Inflammatory macrophage (primary cell): Measurements from ENCODE around the gene KIAA2012.

Experiments
- DNase-seq, 2 donors: peaks; one replicate each; pipeline ENCODE4 v3.0.0-alpha.2; 2020 to 2022

KIAA2012 gene

DNA sequence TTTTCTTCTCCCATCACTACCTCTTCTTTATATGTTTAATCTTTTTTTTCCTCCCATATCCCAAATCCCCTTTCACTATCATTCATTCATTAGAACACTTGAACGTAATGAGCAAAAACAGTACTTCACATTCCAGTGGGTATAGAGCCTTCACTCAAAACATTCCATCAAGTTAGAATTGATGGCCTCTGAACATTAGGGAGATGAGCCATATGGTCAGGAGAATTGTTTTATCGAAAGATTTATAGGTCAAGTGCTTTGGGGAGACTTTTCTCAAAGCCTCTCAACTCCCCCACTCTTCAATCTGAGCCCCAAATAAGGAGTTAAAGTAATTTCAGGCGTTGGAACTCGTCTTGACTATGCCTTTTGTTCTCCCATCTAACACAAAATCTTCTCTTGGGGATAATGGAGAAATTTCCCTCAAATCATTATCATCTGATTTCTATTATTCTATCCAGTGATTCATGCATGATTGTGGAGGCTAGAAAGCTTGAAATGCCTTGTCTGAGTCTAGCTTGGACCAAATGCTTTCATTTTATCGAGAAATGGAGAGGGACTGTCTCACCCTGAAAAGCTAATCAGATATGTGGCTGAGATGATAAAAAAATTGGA is 79.2 kb downstream of the KIAA2012 start:
- no peak for DNase-seq

GRCh38 chr2:202154613-202155012 is 81.6 kb downstream of the KIAA2012 start:
- DNase-seq: no peak

DNA sequence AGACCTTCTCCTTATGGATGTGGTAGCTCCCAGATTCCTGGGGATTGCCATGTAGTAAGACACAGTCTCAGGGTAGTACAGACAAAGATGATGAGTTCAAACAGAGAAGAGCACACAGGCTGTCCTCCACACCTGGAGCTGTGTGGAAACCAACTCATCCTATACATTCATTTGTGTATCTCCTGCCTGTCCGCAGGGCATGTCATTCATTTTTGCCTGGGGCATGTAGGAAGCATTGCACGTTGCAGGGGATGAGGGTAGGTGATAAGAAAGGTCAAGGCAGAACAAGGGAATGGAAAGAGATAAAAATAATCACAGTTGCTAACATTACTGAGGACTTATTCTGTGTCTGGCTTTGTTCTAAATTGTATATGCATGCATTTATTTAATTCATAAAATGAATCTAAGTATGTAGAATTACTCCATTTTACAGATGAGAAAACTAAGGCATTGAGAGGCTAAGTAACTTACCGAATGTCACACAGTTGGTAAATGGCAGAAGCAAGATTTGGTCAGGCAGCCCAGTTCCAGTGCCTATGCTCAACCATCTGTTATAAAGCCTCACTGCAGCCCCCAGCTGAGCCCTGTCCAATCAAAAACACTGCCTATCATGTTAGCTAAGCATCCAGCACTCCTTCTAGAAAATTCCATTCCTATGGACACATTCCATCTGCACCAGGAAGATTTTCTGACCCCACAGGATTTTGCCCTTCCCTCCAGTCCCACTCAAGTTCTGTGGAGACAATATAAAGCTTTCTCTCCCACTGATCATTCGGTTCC is 84.3 kb downstream of the KIAA2012 start:
- DNase-seq: no peak

DNA sequence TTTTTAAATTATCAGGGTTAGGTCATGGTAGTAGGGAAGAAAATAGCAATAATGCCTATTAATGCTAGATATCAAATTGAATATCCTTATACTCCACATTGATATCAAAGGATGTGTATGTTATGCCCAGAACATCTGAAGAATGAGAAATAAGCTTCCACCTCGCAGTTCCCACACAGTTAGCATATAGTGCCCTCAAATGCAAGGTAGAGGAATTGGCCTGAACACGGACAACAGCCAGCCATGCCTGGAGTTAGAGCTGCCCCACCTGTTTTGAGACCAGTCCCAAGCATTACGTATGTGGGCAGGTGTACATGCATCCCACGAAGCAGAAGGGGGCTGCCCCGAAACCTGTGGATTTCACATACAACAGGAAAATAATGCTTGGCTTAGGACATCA is 85.7 kb downstream of the KIAA2012 start:
- peak; percentile 9 to 21 for DNase-seq

GRCh38 chr2:202161151-202161835 is 88.2 kb downstream of the KIAA2012 start:
- DNase-seq: no peak

- DNase-seq: no peak
Measured at GRCh38 chr2:202164411-202164810, 91.4 kb downstream of the KIAA2012 start.

GRCh38 chr2:202165208-202165607 is 92.2 kb downstream of the KIAA2012 start:
- no peak for DNase-seq

DNA sequence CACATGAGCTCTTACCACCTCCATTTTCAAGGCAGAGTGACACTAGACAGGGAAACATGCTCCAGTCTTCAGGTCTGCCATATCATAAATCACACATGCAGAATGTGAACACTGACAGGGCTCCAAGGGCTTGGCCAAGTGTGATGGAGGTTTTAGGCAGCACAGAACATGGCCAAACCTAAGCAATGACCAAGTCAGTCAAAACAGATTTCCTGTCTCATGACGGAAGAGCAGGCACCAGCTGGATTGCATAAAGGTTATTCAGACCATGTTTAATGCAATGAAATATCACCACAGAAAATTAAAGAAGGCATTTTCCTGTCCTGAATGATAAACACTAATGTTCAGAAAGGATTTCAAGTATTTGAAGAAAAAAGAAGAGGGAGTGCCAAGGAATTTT is 92.9 kb downstream of the KIAA2012 start:
- DNase-seq: peak in 1 of 2 donors; percentile 38

DNA sequence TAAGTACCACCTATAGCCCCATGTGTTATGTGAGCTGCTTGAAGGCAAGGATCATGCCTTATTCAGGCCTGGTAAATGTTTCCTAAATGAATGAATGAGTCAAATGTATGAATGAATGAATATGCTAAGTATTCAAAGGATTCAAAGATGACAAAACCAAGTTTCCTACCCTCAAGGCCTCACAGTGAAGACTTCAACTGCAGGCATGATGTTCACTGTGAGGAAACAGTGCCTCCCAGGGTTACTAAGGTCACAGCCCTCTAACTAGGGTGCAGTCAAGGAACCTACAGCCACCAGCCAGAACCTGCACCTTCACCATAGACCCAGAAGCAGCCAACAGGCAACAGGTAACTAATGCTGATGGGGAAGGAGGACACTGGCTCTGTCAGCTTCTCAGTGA is 96.1 kb downstream of the KIAA2012 start:
- no peak for DNase-seq

DNA sequence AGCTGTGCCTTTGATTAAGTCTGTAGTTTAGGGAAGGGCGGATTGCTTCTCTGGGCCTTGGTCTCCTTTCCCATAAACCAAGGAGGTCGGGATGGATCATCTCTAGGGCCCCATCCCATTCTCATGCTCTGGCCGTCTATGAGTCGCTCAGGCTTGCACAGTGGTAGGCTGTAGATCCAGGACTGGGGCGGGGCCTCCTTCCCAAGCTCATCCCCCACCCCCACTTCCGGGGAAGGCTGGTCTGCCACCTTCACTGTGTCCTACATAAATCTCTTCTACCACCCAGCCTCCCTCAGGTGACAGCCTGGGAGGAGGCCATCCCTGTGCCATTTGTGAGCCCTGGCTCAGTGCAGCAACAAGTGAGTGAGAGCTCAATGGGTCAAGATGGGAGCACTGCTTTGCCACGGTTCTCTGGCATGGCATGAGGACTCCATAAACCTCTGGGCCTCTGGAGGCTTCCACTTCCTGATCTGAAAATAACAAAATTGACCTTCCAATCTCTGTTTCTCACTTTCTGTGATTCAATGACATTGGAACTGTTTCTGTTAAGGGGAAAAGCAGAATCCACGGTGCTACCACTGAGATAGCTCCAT is 96.9 kb downstream of the KIAA2012 start:
- DNase-seq: no peak

GRCh38 chr2:202171241-202171825 is 98.3 kb downstream of the KIAA2012 start:
- no peak for DNase-seq

- peak; percentile 46 to 75 for DNase-seq
Measured at GRCh38 chr2:202172439-202173211, 99.6 kb downstream of the KIAA2012 start.

GRCh38 chr2:202178346-202178958 is 105.4 kb downstream of the KIAA2012 start:
- DNase-seq: peak; percentile 67 to 72

DNA sequence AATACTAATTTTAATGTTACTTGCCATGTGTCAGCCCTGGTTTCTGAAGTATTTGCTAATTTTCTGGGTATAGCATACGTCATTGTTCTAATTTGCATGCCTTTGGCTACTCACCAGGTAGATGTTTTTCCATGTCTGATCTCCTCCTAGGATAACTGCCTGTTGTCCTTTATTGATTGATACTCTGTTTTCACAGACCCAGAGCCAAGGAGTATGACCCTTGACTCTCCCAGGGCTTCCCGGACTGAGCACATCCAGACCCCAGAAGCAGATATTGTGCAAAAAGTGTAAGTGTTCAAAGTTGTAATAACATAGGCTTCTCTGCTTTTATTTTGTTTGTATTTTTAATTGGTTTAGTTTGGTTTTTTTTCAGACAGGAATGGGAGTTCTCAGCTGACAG is 111.5 kb downstream of the KIAA2012 start:
- DNase-seq: no peak

DNA sequence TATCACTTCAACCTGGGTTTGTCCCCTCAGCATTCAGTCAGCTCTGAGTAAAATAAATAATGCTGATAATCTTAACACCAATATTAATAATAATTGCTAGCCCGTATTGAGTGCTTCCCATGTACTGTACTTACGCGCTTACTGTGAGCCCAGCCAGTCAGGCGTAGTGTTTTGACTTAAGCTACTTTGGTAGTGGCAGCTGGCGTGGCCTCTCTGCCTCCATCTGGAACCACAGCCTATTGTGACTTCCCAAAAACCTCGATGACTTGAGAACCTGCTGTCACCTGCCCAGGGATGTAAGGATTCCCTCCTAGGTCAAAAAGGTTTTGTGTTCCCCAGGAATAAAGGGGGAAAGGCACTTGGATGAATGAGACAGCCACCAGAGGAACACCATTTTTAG is 112.1 kb downstream of the KIAA2012 start:
- DNase-seq: no peak

GRCh38 chr2:202186641-202187202 is 113.7 kb downstream of the KIAA2012 start:
- no peak for DNase-seq

GRCh38 chr2:202187570-202187969 is 114.5 kb downstream of the KIAA2012 start:
- no peak for DNase-seq

- DNase-seq: no peak
Measured at GRCh38 chr2:202193305-202193704, 120.2 kb downstream of the KIAA2012 start.

- no peak for DNase-seq
Measured at GRCh38 chr2:202193881-202194353, 120.9 kb downstream of the KIAA2012 start.

DNA sequence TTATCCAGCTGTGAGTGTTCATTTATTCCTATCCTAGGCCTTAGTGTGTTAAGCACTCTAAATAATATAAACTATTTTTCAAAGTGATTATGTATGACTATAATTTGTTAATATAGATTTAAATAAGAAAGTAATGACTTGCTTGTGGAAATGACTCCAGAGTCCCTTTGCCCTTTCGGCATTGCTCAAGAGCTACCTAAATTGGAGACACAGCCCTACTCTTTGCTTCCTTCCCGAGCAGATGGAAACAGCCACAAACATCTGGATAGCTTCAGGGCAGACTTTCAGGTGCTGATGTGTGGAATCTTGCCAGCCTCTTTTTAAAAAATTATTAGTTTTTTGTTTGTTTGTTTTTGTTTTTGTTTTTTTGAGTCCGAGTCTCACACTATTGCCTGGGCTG is 121.4 kb downstream of the KIAA2012 start:
- no peak for DNase-seq

- peak; percentile 18 to 37 for DNase-seq
Measured at GRCh38 chr2:202196727-202197126, 123.7 kb downstream of the KIAA2012 start.
